Stimulated activated CD8-positive, alpha-beta memory T cell treated with anti-CD3 and anti-CD28 coated beads, Interleukin-7, amount 100 ng/mL, for 1 hour (primary cell): ENCODE data around the gene ABLIM1.

Source experiments
- DNase-seq, 2 donors: peaks; one replicate each; pipeline ENCODE4 v3.0.0-alpha.2; 2020; ENCODE audit warnings: low read depth in 2 of 2

ABLIM1 gene

DNA sequence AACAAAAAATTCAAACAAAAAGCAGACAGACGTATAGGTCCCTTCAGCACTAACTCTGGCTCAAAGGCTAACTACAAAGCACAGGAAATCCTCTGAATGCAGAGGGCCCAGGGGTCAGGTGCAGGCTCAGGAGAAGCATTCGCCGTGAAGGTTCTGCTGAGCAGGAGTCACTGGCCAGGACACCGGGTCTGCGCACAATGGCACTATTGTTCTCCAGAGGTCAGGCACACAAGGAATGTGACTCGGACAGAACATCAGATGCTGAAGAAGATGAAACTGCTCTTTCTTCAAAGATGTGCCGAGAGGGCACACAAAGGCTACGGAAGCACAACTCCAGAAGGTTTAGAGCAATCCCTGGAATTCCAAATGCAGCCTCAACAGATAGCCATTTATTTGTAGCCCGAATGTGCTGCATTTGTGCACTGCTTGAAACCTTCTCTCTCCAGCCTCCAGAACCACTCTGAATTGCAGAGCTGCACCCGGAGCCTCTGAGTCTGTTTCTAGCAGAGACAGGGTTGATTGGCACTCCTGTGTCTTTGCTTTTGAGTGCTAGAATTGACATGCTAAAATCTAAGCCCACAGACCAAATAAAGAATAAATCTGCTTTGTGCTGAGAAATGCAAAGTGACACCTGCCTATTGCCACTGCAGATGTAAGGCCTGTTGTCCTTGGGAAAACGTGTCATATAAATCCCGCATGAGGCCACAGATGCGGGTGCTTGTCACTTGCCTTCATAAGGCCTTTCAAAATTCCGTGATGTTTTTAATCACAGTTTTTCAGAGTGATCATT, 168.4 kb downstream of the ABLIM1 start:
- no peak for DNase-seq

DNA sequence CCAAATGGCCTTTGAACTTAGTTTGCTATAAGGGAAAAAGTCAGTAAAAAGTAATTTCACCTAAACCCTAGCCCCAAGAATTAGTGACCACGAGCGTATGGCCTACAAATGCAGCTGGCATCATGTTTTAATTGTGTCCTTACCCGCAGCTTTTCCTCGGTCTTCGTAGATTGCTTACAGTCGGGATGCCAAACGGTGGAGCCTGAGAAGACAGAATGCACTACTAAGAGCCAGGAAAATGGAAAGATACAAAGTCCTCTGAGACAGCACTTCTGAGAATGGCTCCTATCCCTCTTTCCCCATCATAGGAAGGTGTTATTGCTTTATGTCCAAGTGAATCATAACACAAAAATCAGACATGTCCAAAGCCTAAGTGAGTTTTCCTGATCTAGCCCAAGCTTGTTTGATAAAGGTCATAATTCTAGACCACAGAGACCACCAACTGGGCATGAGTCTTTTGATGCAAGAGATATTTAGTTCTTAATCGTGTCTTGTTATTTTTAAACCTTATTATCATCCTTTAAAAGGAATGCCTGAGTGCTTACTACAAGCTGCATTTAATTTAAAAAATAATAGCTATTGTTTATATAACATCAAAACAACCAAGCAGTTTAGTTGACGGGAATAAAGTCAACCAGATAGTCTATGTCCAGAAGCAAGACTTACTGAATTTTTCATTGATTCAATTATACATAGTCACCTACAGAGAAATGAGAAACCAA, 170.1 kb downstream of the ABLIM1 start:
- DNase-seq, result no peak

DNA sequence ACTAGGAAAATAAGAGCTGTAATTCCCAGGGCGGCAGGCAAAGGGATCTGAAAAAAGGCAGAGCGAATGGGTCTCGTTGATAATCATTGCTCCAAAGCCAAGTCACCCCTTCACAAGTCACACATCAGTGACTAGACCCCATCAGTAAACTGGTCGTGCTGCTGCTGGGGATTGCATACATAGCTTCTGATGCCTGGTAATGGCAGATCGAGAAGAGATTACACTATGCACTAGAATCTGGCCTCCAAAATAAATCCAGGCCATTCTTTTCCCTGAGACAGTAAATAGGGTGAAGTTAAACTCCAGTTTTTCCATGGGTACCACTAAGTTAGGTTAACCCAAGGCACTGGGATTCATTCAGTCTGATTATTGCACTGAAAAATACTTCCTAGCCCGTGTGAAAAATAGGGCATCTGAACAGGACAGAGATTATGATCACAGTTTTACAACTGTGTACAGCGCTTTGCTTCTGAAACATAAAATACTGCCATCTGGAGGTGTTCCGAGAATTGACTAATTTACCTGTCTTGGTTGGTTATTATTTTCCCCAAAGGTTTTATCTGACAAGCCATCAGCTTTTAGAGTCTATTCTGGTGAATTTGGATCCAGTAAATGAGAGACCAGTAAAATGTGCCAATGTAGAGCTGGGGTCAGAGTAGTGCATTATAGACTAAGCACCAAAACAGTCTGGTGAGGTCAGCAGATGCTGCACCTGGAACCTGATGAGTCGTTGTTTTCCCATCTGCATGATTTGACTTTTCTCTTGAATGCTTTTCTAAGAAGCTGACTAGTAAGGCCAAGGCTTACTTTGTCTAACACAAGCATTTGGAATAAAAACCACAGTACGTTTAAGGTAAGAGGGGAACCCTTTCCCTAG, 170.9 kb downstream of the ABLIM1 start:
- DNase-seq, result no peak

DNA sequence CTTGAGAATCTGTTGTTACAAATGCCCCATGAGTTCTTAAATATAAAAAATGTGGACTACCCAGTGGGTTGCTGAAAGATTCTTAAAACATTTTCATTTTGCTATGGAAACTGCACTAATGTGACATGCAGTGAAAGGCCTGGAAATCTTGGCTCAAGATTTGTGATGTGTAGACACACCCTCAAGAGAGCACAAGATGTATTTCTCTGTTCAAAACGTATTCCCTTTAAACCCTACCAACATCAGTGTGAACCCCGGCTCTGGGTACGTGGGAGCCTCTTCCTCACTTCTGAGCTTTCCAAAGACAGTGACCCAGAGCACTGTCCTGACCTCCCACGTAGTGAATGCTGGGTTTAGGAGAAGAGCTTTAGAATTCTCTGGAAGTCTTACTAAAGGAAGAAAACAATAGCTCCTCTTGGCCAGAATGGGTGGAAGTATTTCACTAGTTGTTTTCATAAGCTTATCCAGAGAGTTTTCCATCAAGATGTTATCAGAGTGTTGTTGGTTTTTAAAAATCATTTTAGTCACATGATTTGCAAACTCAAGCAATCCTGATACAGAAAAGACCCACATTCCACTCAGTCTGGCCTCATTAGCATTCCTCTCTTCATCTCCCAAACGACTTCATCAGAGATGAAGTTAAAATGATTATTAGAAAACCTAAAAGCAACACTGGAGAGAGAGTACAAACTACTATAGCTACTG, 172.2 kb downstream of the ABLIM1 start:
- DNase-seq, result no peak

DNA sequence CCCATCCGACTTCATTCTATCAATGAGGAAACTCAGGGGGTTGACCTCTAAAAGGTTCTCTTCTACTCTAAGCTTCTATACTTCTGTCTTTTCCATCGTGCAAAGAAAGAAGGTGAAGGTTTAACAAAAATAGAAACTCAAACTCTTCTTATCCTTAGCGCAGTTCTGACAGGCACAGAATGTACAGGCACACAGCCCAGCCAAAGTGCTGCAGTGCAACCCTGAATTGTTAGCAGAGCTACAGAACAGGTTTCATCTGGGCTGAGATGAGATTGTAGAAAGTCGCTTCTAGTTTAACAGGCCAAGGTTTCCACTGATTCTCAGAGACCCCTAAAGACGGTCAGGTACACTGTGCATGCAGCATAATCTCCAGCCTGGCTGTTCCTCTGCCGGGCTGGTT, 174.5 kb downstream of the ABLIM1 start:
- DNase-seq, result no peak

DNA sequence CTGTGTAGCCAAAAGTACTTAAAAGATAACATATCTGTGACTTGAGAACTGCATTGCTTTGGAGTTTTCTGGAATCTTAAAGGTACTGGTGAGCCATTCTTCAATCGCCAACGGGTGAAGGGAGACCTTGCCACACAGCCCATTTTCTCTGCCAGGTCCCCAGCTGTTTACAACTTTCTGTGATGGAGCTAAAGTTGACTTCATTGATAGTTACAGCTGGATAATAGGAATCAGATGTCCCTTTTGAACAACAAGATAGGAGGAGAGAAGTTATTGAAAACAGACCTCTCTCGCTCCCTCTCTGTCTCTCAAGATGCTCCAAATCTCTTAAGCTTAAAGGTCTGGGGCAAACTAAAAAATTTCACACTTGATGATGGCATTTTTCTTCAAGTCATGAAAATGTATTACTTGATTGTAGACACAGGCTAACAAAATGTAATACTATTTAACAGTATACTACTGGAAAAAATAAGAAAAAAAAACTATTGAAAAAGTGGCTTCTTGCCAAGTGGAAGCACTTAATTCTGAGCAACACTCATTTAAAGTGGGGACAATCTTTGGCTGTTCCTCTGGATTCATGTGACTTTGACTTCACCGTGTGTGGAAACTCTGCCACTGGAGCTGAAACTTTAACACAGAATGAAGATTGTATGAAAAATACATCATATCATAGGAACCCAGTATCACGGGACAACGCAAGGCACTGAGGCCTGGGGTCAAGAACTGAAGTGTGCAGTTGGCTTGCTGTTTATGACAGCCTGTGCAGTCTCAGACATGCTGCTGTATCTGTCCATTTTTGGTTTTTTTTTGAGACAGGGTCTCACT, 175.4 kb downstream of the ABLIM1 start:
- no peak for DNase-seq

DNA sequence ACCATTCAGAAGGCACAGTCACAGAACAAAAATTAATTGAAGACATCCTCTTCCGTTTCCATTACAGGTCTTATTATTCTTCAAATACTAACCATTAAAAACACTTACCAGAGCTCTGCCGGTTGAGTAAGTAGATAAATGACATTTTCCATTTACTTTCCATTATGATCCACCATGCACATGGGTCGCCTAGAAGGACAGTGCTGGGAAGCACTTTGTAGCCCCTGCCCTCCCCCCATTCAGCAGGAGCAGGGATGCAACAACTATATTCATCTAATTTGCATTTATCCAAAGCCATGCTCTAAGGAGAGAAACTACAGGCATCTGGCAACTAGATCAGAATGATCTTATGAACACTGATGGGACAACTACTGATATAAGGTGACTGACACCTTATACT, 177.0 kb downstream of the ABLIM1 start:
- DNase-seq, result no peak

DNA sequence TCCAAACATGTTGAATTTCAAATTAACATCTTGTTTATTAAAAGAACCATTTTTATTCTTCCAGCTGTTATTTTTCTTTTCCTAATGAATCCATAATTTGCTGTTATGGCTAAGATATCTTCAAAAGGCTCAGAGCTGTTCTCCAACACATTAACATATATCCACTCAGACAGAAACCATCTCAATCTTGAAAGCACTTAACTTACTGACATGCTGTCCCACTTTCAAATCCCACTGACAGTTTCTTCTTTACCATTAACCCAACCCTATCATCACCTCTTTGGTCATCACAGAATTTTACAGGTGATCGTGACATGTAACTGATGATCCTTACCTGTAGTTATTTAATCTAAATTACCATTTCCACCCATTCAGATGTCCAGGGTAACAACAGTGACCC, 178.2 kb downstream of the ABLIM1 start:
- DNase-seq, result no peak

DNA sequence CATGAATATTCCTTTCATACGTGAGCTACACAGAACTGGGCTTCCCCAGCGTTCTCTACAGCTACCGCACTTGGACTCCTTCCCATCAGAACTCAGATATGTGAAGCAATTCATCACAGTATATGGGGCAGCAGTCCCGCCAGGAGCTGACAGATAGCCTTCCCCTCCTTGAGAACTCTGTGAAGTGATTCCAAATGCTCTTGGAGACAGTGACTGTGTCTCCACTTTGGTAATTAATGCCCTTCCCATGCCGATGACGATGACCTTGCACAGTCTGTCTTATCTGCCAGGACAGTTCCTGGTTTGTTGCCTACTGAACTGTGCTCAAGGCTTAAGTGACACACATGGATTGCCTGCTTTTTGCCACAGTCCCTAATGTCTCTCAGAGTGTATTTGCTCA, 178.8 kb downstream of the ABLIM1 start:
- no peak for DNase-seq

DNA sequence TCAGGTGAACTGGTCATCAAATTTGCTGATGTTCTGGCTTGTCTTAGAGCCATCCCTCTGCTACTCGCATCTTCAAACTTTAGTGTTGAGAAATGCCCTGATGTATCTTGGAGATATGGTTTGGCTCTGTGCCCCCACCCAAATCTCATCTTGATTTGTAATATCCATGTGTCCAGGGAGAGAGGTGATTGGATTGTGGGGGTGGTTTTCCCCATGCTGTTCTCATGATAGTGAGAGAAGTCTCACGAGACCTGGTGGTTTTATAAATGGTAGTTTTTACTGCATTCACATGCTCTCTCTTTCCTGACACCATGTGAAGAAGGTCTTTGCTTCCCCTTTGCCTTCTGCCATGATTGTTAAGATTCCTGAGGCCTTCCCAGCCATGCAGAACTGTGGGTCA, 179.8 kb downstream of the ABLIM1 start:
- DNase-seq, result no peak

DNA sequence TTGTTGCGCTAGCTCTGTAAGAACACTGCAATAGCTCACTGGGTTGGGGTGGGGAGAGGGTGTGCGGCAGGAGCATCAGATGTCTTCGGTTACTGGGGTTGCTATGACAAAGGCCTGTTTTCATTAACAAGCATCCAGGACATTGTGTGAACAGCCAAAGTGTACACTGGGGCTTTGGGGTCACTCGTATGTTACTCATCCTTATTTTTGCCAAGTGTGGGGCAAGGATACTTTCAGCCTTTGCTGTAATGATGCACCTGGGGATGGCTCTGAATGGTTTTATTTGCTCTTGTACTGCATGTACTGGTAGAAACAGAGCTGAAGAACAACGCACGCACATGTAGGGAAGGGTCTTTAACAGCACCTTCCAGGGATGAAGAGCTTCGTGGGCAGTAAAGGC, 180.8 kb downstream of the ABLIM1 start:
- no peak for DNase-seq

DNA sequence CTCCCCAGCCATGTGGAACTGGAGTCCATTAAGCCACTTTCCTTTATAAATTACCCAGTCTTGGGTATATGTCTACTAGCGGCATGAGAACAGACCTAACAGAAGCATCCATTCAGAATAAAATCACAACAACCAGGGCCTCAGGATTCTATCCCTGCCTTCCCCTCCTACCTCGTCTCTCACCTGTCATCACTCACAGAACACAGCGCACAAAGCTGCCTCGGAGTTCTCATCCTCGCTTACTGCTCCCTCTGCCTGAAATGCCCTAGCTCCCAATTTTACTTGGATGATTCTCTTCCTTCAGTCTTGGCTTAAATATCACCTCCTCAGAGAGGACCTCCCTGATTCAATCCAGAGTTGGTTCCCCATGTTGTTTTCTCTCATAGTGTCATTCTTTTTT, 183.1 kb downstream of the ABLIM1 start:
- DNase-seq, result no peak

DNA sequence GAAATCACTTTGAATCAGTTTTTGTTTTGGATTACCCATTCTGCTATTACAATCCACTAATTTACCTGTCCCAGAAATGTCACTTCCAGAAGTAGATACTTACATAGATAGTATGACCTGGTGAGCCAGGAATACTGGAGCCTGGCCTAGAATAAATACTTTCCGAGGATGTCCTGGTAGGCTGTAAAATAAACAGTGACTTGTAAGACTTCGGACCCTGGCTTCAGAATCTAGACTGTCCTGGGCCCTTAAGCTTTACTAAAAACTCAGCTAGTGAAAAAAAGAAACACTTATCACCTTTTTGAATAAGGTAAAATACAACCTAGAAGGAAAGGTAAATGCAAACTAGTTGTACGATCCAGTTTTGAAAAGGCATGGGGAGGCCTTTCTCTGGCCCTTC, 184.3 kb downstream of the ABLIM1 start:
- DNase-seq, result no peak

DNA sequence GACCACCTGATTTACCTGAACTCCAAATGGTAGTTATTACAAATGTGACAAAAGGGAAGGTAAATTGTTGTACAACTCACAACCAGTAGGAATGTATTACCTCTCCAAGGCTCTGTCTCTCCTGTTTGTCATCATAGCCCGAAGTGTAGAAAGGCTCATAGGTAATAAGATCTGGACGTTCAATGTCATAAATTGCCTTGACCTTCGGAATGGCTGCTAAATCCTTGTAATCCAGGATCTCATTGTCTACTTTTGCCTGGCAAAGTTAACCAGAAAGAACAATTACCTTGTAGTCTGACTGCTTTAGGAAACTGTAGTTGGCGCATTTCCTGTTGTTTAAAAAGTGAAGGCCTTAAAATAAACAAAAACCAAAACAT, 185.2 kb downstream of the ABLIM1 start:
- DNase-seq, result no peak

DNA sequence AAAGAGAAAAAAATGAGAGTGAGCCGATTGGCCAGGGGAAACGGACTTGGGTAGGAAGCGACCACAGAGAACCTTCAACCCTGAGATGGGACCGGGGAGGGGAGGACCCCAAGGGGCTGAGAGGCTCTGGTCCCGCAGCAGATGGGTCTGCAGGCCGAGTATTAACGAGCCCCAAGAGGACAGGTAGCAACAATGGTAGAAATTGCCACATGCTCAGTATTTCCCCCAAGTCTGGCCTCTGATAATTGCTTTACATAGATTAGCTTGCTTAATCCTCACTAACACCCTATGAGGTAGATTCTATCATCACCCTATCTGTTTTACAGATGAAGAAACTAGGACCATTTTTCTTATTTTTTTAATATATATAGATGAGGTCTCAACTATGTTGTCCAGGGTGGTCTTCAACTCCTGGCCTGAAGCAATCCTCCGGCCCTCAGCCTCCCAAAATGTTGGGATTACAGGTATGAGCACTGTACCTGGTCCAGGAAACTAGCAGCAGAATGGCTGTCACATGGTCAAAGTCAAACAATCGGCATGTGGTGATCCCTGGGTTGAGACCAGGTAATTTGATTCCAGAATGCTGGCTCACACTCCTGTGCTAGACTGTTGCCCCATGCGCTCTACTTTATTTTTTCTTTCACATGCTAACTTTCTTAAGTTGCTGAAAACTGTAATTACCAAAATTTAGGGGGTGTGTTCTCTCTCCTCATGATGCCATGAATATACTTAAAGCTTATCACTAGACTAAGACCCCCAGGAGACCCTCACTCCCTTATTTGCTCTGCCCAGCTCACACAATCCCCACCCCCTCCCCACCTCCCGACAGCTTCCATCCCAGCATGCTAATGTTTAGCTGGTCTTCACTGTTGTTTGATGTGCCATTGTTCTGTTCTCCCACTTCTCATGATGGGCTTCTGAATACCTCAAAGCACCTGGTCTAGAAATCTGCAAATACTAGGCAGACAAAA, 185.9 kb downstream of the ABLIM1 start:
- no peak for DNase-seq

DNA sequence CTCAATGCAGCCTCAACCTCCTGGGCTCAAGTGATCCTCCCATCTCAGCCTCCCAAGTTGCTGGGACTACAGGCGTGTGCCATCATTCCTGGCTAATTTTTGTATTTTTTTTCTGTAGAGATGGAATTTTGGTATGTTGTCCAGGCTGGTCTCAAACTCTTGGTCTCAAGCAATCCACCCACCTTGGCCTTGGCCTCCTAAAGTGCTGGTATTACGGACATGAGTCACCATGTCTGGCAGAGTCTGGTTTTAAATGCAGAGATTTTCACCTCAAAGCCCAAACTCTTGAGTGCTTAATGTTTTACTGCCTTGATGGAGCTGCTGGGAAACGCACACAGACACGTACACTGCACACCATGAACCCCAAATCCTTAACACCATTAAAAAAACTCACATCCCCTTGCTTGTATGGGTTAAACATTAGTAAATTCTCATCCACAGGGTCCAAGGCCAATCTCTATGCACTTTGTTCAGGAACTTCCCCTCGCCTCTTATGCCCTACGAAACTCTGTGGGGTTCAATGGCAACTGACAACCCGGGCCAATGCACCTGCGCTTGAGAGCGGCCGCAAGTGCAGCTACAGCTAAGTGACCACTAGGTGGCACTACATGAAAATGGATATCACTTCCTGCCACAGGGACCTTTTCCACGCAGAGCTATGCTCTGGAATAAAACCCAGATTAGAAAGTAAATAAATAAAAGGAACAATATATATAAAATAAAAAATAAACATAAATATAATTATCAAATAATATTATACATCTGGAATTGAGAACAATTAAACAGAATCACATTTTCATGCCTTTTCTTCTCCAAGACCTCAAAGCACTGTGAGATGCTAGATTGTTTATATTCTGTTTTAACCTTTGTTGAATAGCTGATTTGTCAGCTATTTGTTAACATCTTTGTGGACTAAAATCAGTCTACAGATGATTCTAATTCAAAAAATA, 186.8 kb downstream of the ABLIM1 start:
- DNase-seq, result peak; percentile 24 to 38

DNA sequence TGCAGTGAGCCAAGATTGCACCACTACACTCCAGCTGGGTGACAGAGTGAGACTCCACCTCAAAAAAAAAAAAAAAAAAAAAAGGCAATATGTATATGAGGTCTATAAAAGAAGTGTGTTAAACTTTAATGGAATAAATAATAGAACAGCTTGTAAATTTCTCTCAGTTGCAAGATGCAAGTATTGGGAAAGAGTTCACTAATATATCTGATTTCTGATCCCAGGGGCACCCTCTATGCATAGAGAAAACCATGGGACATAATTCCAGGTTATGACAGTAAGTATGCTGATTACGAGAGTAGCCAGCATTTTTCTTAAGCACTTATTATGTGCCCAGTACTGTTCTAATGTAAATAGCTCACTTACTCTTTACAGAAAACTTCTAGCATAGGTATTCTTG, 187.7 kb downstream of the ABLIM1 start:
- DNase-seq, result no peak

DNA sequence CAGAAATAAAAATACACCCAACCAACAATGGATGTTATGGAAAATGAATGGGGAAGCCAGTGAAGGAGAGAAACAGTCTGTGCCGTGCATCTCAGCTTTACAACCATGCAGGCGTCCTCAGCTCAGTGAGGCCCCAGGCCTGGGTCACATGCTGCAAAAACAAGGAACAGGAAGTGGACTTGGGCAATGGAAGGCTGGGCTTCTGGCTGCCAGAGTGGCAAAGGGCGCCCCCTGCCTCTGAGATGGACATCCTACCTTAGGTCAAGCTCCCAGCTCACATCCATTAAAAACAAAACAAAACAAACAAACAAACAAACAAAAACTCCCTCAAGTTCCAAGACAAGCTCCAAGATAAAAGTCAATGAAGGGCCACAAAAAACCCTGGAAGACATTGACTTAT, 199.1 kb downstream of the ABLIM1 start:
- DNase-seq, result no peak
